Osteoblast (primary cell): ENCODE results near the gene TTC28. TPM values are rescaled to one million over a fixed set of nuclear protein-coding genes. Genes with fewer than 3 reads are reported as not detected.

Experiments
- DNase-seq: peaks from one replicate; pipeline ENCODE4 v3.0.0; 2011; ENCODE audit warnings: low spot score, mixed read lengths; ENCODE audit not compliant: insufficient read length; ENCODE audit errors: missing footprints
- H2AFZ ChIP-seq: 2 replicates; pipeline ENCODE4 v1.6.0; 2011; ENCODE audit warnings: mild to moderate bottlenecking, low read length
- H3K27ac ChIP-seq: 2 replicates; pipeline ENCODE4 v1.5.1; 2011; ENCODE audit warnings: mild to moderate bottlenecking, low read depth, low read length, moderate library complexity
- H3K27me3 ChIP-seq: 2 replicates; pipeline ENCODE4 v1.6.0; 2012; ENCODE audit warnings: mild to moderate bottlenecking, control low read depth, inconsistent platforms, low read length, moderate library complexity; ENCODE audit not compliant: insufficient read depth
- H3K36me3 ChIP-seq: 2 replicates; pipeline ENCODE4 v1.5.1; 2011; ENCODE audit warnings: mild to moderate bottlenecking, low read length, control low read depth, moderate library complexity; ENCODE audit not compliant: insufficient read depth
- H3K4me1 ChIP-seq: 2 replicates; pipeline ENCODE4 v1.5.1; 2011; ENCODE audit warnings: mild to moderate bottlenecking, low read length, control low read depth, moderate library complexity; ENCODE audit not compliant: insufficient read depth
- H3K4me2 ChIP-seq: 2 replicates; pipeline ENCODE4 v1.6.0; 2011; ENCODE audit warnings: mild to moderate bottlenecking, low read length; ENCODE audit not compliant: insufficient read depth
- H3K4me3 ChIP-seq: fragments of 200-600 bp; sonication (generic); 3 replicates; pipeline ENCODE4 v1.5.1; 2012; ENCODE audit warnings: mild to moderate bottlenecking, low read length, inconsistent platforms; ENCODE audit not compliant: insufficient read depth
- H3K79me2 ChIP-seq: 2 replicates; pipeline ENCODE4 v1.6.0; 2012; ENCODE audit warnings: mild to moderate bottlenecking, low read length, control low read depth, inconsistent platforms; ENCODE audit not compliant: insufficient read depth
- H3K9me3 ChIP-seq: 2 replicates; pipeline ENCODE4 v1.5.1; 2011; ENCODE audit warnings: low read depth, low read length, control low read depth
- H4K20me1 ChIP-seq: 2 replicates; pipeline ENCODE4 v1.6.0; 2012; ENCODE audit warnings: mild to moderate bottlenecking, low read length, control low read depth; ENCODE audit not compliant: insufficient read depth
- CTCF ChIP-seq: IDR thresholded peaks from 2 replicates; pipeline ENCODE4 v1.5.1; 2011; ENCODE audit warnings: mild to moderate bottlenecking, low read depth, low read length, moderate library complexity; ENCODE audit errors: extremely low read depth
- total RNA-seq: library from RNA; depleted of rRNA; stranded (reverse); fragments of >200 nt; gene quantifications from 2 replicates; pipeline ENCODE4 v1.2.3, GENCODE V29; 2012

The TTC28 gene
- total RNA-seq, 1 donor = 48.1 TPM

- DNase-seq = no peak
- no peak for TF ChIP-seq CTCF
- Histone ChIP-seq H3K79me2 (no peaks in the 10 kb centered on the region), H4K20me1 (no peaks in the 10 kb centered on the region), H3K4me1 (peaks cover 30% of the 10 kb centered on the region), H3K27ac (no peak overlapping the region), H3K4me3 (no peak overlapping the region), H3K36me3 (no peaks in the 10 kb centered on the region), H3K4me2 (no peak overlapping the region), H3K27me3 (no peaks in the 10 kb centered on the region), H3K9me3 (no peaks in the 10 kb centered on the region), H2AFZ (no peak overlapping the region)
Measured at GRCh38 chr22:28146401-28147314, 533.0 kb downstream of the TTC28 start.

GRCh38 chr22:28143961-28144745 lies 535.5 kb downstream of the TTC28 start:
- H3K36me3 ChIP-seq = no peaks in the 10 kb centered on the region
- no peak for DNase-seq
- H3K4me2 ChIP-seq = no peak overlapping the region
- H3K27me3 ChIP-seq = no peaks in the 10 kb centered on the region
- H4K20me1 ChIP-seq = no peaks in the 10 kb centered on the region
- TF ChIP-seq CTCF = no peak
- H2AFZ ChIP-seq = no peak overlapping the region
- no peaks in the 10 kb centered on the region for H3K79me2 ChIP-seq
- H3K4me3 ChIP-seq = no peak overlapping the region
- H3K9me3 ChIP-seq = no peaks in the 10 kb centered on the region
- H3K27ac ChIP-seq = no peak overlapping the region
- peaks cover 55% of the 10 kb centered on the region for H3K4me1 ChIP-seq

GRCh38 chr22:28143241-28143865 lies 536.3 kb downstream of the TTC28 start:
- H3K4me3 ChIP-seq = no peak overlapping the region
- no peaks in the 10 kb centered on the region for H3K27me3 ChIP-seq
- no peaks in the 10 kb centered on the region for H3K9me3 ChIP-seq
- H3K27ac ChIP-seq = peak overlapping the region; percentile 93
- no peaks in the 10 kb centered on the region for H4K20me1 ChIP-seq
- TF ChIP-seq CTCF = no peak
- H3K4me1 ChIP-seq = peaks cover 59% of the 10 kb centered on the region
- peak overlapping the region; percentile 72 for H3K4me2 ChIP-seq
- no peaks in the 10 kb centered on the region for H3K79me2 ChIP-seq
- no peak for DNase-seq
- no peaks in the 10 kb centered on the region for H3K36me3 ChIP-seq
- no peak overlapping the region for H2AFZ ChIP-seq
